ENCODE results near the gene KCNC3. TPM values are rescaled to one million over a fixed set of nuclear protein-coding genes. Genes with fewer than 3 reads are reported as not detected.

The KCNC3 gene
- total and polyA plus RNA-seq, 10 of the 15 experiments (the other 5 are each of a cell fraction or from before 2014, with no cell fraction given), result 0.08 to 3.8 (median 0.44) TPM; not detected in 2

DNA sequence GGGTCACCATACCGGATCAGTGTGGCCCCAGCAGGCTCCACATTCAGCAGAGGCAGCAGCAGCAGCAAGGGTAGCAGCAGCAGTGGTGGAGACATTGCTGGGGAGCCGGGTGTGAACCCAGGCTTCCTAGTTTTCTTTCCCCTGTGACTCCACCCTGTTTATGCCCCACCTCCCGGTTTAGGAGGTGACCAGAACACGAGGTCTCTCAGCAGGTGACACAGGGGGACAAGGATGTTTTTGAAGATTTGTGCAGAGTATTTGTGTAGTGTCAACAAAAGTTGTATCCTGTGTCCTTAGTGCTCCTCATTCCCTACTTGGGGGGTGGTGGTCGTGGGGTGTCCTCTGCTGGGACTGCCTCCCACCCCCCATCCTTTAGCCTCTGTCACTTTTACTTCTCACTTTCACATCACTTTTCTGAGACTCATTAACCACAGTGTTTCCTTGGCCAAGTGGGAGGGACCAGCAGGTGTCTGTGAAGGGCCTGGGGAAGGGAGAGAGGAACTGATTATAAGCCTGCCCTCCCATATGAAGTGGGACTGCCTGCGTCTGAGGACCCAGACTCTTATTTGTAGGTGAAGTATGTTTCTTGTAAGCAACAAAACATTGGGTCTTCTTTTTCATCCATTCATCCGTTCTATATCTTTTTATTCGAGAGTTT, 15.6 kb upstream of the KCNC3 start (continued):
- TF ChIP-seq, protein P1, sequence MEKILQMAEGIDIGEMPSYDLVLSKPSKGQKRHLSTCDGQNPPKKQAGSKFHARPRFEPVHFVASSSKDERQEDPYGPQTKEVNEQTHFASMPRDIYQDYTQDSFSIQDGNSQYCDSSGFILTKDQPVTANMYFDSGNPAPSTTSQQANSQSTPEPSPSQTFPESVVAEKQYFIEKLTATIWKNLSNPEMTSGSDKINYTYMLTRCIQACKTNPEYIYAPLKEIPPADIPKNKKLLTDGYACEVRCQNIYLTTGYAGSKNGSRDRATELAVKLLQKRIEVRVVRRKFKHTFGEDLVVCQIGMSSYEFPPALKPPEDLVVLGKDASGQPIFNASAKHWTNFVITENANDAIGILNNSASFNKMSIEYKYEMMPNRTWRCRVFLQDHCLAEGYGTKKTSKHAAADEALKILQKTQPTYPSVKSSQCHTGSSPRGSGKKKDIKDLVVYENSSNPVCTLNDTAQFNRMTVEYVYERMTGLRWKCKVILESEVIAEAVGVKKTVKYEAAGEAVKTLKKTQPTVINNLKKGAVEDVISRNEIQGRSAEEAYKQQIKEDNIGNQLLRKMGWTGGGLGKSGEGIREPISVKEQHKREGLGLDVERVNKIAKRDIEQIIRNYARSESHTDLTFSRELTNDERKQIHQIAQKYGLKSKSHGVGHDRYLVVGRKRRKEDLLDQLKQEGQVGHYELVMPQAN (conservative IDR thresholded peaks at IDR 0.05), result peak; percentile 76; the same call in 1 of the 2 replicates
- TF ChIP-seq EP300 (IDR thresholded peaks at IDR 0.05; ENCODE audit: borderline replicate concordance in 1 of 2, control insufficient read depth in 1 of 2, low read depth in 2 of 2, low read length in 2 of 2), result peak; percentile 48 to 88; a peak in 3 of 4 replicates
- TF ChIP-seq HDAC6 (IDR thresholded peaks at IDR 0.05; ENCODE audit: unreplicated experiment), result no peak
- peak; percentile 35; the same call in 1 of the 2 replicates for TF ChIP-seq JUNB (IDR thresholded peaks at IDR 0.05)
- no peak for TF ChIP-seq ATF3 (IDR thresholded peaks at IDR 0.05; ENCODE audit: borderline replicate concordance, extremely low read depth, low read depth, low read length)
- TF ChIP-seq HSF1 (IDR thresholded peaks at IDR 0.05; ENCODE audit: low read depth, low read length), result no peak
- TF ChIP-seq FOS (IDR thresholded peaks at IDR 0.05; ENCODE audit: borderline replicate concordance, extremely low read depth, insufficient read length), result no peak
- no peak for TF ChIP-seq ZNF274 (IDR thresholded peaks at IDR 0.05; ENCODE audit: insufficient read depth, insufficient read length)
- no peak for TF ChIP-seq ZNF24 (IDR thresholded peaks at IDR 0.05)
- TF ChIP-seq LARP7 (IDR thresholded peaks at IDR 0.05), result peak; percentile 57; the same call in 1 of the 2 replicates
- no peak for TF ChIP-seq ZZZ3 (IDR thresholded peaks at IDR 0.05; ENCODE audit: control insufficient read depth, insufficient read length, low read depth)
- TF ChIP-seq, protein P2, sequence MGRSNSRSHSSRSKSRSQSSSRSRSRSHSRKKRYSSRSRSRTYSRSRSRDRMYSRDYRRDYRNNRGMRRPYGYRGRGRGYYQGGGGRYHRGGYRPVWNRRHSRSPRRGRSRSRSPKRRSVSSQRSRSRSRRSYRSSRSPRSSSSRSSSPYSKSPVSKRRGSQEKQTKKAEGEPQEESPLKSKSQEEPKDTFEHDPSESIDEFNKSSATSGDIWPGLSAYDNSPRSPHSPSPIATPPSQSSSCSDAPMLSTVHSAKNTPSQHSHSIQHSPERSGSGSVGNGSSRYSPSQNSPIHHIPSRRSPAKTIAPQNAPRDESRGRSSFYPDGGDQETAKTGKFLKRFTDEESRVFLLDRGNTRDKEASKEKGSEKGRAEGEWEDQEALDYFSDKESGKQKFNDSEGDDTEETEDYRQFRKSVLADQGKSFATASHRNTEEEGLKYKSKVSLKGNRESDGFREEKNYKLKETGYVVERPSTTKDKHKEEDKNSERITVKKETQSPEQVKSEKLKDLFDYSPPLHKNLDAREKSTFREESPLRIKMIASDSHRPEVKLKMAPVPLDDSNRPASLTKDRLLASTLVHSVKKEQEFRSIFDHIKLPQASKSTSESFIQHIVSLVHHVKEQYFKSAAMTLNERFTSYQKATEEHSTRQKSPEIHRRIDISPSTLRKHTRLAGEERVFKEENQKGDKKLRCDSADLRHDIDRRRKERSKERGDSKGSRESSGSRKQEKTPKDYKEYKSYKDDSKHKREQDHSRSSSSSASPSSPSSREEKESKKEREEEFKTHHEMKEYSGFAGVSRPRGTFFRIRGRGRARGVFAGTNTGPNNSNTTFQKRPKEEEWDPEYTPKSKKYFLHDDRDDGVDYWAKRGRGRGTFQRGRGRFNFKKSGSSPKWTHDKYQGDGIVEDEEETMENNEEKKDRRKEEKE (IDR thresholded peaks at IDR 0.05), result no peak
- 0 out of 2 replicates have a peak, but pooled peaks have one; percentile 44 for TF ChIP-seq SMARCA5 (IDR thresholded peaks at IDR 0.05)
- TF ChIP-seq, protein P3, sequence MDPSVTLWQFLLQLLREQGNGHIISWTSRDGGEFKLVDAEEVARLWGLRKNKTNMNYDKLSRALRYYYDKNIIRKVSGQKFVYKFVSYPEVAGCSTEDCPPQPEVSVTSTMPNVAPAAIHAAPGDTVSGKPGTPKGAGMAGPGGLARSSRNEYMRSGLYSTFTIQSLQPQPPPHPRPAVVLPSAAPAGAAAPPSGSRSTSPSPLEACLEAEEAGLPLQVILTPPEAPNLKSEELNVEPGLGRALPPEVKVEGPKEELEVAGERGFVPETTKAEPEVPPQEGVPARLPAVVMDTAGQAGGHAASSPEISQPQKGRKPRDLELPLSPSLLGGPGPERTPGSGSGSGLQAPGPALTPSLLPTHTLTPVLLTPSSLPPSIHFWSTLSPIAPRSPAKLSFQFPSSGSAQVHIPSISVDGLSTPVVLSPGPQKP (IDR thresholded peaks at IDR 0.05; ENCODE audit: low read depth, low read length), result no peak
- TF ChIP-seq USF1 (IDR thresholded peaks at IDR 0.05; ENCODE audit: borderline replicate concordance, extremely low read length, insufficient read depth, low read depth, low read length), result no peak
